HG03064 (cell line): ENCODE measurements around the gene MFSD1.

Experiments used
- ATAC-seq: cut with Tn5 transposase; IDR thresholded peaks from one replicate; pipeline ENCODE4 v1.9.1; 2021; ENCODE audit warnings: low read depth; ENCODE audit not compliant: unreplicated experiment

Gene MFSD1

GRCh38 chr3:158808697-158809096 is 6.8 kb downstream of the MFSD1 start:
- no peak for ATAC-seq

GRCh38 chr3:158809642-158810041 is 7.8 kb downstream of the MFSD1 start:
- no peak for ATAC-seq

- no peak for ATAC-seq
Observed at GRCh38 chr3:158810823-158811724, 9.2 kb downstream of the MFSD1 start.

GRCh38 chr3:158819282-158819681 is 17.4 kb downstream of the MFSD1 start:
- no peak for ATAC-seq

DNA sequence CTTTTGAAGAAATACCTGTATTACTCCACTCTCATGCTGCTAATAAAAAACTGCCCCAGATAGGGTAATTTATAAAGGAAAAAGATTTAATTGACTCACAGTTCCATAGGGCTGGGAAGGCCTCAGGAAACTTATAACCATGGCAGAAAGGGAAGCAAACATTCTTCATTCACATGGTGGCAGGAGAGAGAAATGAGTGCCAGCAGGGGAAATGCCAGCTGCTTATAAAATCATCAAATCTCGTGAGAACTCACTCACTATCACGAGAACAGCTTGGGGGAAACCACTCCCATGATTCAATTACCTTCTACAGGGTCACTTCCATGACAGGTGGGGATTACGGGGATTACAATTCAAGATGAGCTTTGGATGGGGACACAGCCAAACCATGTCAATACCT is 18.7 kb downstream of the MFSD1 start:
- ATAC-seq, result no peak

- no peak for ATAC-seq
Observed at GRCh38 chr3:158821847-158822246, 20.0 kb downstream of the MFSD1 start.

GRCh38 chr3:158823426-158823825 is 21.6 kb downstream of the MFSD1 start:
- ATAC-seq, result no peak

DNA sequence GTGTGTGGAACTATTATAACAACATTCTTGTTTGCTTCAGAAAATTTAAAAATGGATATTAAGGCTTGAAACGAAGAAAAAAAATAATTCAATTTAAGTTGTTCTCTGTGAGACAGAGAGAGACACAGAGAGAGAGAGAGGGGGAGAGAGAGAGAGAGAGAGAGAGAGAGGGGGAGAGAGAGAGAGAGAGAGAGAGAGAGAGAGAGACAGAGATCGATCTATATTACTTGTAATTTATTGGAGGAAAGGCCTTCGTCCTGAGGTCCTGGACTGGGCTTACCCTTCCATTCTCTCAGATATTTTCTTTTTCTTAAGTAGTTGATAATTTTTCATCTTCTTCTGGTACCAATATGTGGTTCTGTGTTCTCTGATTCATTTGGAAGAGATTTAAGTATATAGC is 25.9 kb downstream of the MFSD1 start:
- ATAC-seq, result no peak

GRCh38 chr3:158830391-158830790 is 28.5 kb downstream of the MFSD1 start:
- ATAC-seq, result no peak

DNA sequence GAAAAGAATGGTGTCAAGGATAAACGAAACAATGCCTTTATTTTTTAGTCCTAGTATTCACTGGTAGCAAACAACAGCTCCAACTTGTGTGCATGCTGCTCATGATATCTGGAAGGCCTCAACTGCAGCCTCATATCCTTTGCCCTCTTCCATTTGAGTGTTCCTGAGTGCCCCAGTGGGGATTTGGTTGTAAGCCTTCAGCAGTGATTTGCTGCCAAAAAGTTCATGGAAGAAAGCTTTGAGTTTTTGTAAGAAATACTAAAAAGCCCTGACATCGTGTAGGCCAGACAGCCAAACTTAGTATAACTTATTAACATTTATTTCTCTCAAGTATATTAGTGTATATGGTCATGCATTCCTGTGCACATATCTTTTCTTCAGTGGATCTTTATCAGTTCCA is 30.0 kb downstream of the MFSD1 start:
- no peak for ATAC-seq

- no peak for ATAC-seq
Observed at GRCh38 chr3:158835631-158836030, 33.8 kb downstream of the MFSD1 start.

- no peak for ATAC-seq
Observed at GRCh38 chr3:158836312-158836711, 34.5 kb downstream of the MFSD1 start.

GRCh38 chr3:158837240-158837639 is 35.4 kb downstream of the MFSD1 start:
- ATAC-seq, result no peak

DNA sequence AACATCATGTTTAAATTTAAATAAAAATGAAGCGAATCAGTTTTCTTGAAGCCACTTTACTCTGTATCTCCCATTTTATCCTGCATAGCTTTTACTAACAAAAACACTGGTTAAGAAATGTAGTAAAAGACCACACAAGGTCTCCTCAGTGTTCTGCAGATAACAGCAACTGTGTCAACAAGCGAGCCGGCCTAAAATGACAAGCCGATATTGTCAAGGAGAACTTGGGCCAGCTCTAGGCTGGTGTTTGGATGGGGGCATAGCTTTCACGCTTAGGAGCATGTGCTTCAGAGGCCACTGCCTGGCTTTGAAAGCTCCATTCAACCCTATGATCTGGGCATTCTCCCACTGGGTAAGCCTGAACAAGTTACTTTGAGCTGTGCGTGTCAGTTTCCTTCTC is 38.1 kb downstream of the MFSD1 start:
- no peak for ATAC-seq

- no peak for ATAC-seq
Observed at GRCh38 chr3:158841387-158841786, 39.5 kb downstream of the MFSD1 start.

DNA sequence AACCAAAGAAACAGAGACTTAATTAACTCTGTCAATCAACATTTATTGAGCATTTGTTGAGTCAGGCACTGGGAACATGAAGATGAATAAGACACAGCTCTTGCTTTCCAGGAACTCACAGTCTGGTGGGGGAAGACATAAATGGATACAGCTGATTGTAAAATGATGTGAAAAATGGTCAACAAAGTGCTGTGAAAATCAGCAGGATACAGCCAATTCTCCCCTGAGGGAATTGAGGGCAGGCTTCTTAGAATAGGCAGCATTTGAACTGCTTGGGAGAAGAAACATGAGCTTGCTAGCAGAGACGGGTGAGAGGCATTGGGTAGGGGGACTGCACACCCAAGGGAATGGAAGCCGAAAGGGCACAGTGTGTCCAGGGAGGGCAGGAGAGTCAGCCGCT is 41.1 kb downstream of the MFSD1 start:
- no peak for ATAC-seq

- ATAC-seq, result no peak
Observed at GRCh38 chr3:158845765-158846350, 44.0 kb downstream of the MFSD1 start.

GRCh38 chr3:158846803-158847451 is 45.1 kb downstream of the MFSD1 start:
- ATAC-seq, result peak; percentile 96

DNA sequence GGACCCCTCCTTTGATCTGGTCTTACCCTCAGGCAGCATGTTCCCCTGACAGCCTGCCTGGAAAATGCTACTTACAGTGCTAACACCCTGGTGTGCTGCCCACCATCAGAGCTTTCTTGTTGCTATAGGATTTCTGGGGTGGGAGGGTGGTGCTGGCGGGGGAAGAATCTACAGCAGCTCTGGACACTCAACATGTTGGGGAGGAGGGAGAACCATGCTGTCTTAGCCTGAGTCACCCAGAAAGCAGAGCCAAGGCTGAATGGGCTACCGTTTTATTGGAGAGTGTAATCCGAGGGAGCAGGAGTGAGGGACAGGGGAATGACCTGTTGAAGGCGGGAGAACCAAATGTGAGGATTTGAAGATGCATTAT is 45.6 kb downstream of the MFSD1 start:
- ATAC-seq, result peak; percentile 28

DNA sequence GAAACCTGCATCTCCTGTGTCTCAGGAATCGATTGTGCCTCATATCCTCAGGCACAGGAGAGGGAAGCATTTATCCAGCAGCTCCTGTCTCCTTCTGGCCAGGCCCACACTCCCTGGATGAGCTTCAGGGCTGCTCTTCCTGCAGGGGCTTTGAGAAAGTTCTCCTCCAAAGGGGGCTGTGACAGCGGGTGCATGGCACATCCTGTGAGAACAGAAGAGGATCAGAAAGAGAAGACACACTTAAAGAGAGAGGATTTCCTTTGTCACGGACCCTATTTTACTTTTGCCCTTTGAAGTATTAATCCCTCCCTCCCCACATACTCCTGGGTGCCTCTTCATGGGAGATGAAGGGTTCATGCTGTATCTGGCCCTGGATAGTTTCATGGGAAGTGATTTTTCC is 46.0 kb downstream of the MFSD1 start:
- ATAC-seq, result no peak

DNA sequence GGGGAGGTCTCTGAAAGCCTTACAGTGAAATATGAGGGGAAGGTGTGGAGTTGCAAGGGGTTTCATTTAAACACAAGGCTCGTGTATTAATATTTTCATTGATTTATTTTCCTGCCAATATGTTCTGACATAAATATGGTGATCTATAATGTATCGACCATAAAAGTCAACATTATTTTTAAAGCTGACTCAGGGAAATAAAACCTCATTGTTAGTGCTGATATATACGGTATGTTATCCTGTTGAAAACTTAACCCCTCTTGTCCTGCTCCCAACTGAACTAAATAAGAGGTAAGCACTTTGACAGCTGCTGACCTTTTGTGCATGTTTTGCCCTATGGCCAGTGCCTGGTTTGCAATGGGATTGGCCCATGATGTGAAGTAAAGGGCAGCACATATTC is 47.9 kb downstream of the MFSD1 start:
- ATAC-seq, result no peak

DNA sequence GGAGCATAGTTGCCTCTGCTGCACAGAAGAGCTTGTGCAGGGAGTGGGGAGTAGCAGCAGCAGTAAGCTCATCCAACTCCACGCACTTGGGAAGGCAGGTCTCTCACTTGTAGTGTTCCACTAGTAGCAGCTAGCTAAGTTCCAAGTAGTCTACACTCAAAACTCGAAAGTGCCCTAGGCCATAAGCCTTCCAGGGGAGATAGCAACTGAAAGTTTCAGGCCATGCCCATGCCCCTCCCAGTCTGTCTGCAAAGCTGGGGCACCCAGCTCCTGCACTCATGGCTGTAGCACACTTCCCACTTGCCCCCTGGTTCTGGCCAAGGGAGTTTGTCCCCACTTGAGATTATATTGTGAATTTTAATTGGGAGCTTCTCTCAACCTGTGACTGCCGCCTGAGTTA is 57.5 kb downstream of the MFSD1 start:
- ATAC-seq, result no peak
